ENCODE data around the gene ALDH1A2.
"Not testable (repeated sequence)": the region's sequence is repeated elsewhere in the genome, so short reads cannot be mapped to it uniquely, and the experiment has no call there.

ALDH1A2 gene

GRCh38 chr15:58014040-58014439 is 51.5 kb downstream of the ALDH1A2 start:
- DNase-seq (ENCODE audit: extremely low spot score, insufficient read length, low read depth): no peak
- no peak for FAIRE-seq

GRCh38 chr15:58010983-58011382 is 54.5 kb downstream of the ALDH1A2 start:
- DNase-seq (ENCODE audit: extremely low spot score, insufficient read length, low read depth) (no peak), FAIRE-seq (no peak)

- FAIRE-seq (no peak), DNase-seq (ENCODE audit: extremely low spot score, insufficient read length, low read depth) (no peak)
These were observed 61.7 kb downstream of the ALDH1A2 start for GRCh38 chr15:58003810-58004209.

- FAIRE-seq (no peak), DNase-seq (ENCODE audit: extremely low spot score, insufficient read length, low read depth) (no peak)
These were observed 63.0 kb downstream of the ALDH1A2 start for GRCh38 chr15:58002338-58003126.

GRCh38 chr15:57999699-58000098 is 65.8 kb downstream of the ALDH1A2 start:
- FAIRE-seq; DNase-seq (ENCODE audit: extremely low spot score, insufficient read length, low read depth): not testable (repeated sequence)

- DNase-seq (ENCODE audit: extremely low spot score, insufficient read length, low read depth) (no peak), FAIRE-seq (no peak)
These were observed 69.0 kb downstream of the ALDH1A2 start for GRCh38 chr15:57996561-57996960.

GRCh38 chr15:57994221-57995049 is 71.1 kb downstream of the ALDH1A2 start:
- FAIRE-seq (no peak), DNase-seq (ENCODE audit: extremely low spot score, insufficient read length, low read depth) (no peak)

GRCh38 chr15:57993409-57994145 is 71.9 kb downstream of the ALDH1A2 start:
- DNase-seq (ENCODE audit: extremely low spot score, insufficient read length, low read depth): no peak
- FAIRE-seq: no peak

GRCh38 chr15:57992761-57993355 is 72.7 kb downstream of the ALDH1A2 start:
- FAIRE-seq: no peak
- DNase-seq (ENCODE audit: extremely low spot score, insufficient read length, low read depth): no peak

GRCh38 chr15:57973534-57973933 is 92.0 kb downstream of the ALDH1A2 start:
- DNase-seq (ENCODE audit: extremely low spot score, insufficient read length, low read depth) (no peak), FAIRE-seq (no peak)

GRCh38 chr15:57972864-57973263 is 92.6 kb downstream of the ALDH1A2 start:
- DNase-seq (ENCODE audit: extremely low spot score, insufficient read length, low read depth) (no peak), FAIRE-seq (no peak)

- no peak for FAIRE-seq
- DNase-seq (ENCODE audit: extremely low spot score, insufficient read length, low read depth): no peak
These were observed 95.5 kb downstream of the ALDH1A2 start for GRCh38 chr15:57969996-57970395.

- FAIRE-seq (no peak), DNase-seq (ENCODE audit: extremely low spot score, insufficient read length, low read depth) (no peak)
These were observed 96.2 kb downstream of the ALDH1A2 start for GRCh38 chr15:57969355-57969754.

- no peak for DNase-seq (ENCODE audit: extremely low spot score, insufficient read length, low read depth)
- no peak for FAIRE-seq
These were observed 102.6 kb downstream of the ALDH1A2 start for GRCh38 chr15:57962887-57963286.

- no peak for FAIRE-seq
- DNase-seq (ENCODE audit: extremely low spot score, insufficient read length, low read depth): no peak
These were observed 103.6 kb downstream of the ALDH1A2 start for GRCh38 chr15:57961919-57962318.

- DNase-seq (ENCODE audit: extremely low spot score, insufficient read length, low read depth) (no peak), FAIRE-seq (no peak)
These were observed 108.4 kb downstream of the ALDH1A2 start for GRCh38 chr15:57957113-57957512.

GRCh38 chr15:57953874-57954273 is 111.6 kb downstream of the ALDH1A2 start:
- FAIRE-seq: no peak
- no peak for DNase-seq (ENCODE audit: extremely low spot score, insufficient read length, low read depth)

- DNase-seq (ENCODE audit: extremely low spot score, insufficient read length, low read depth) (no peak), FAIRE-seq (no peak)
These were observed 114.1 kb downstream of the ALDH1A2 start for GRCh38 chr15:57951328-57951932.

GRCh38 chr15:57950381-57950946 is 115.0 kb downstream of the ALDH1A2 start:
- FAIRE-seq: no peak
- DNase-seq (ENCODE audit: extremely low spot score, insufficient read length, low read depth): no peak

Data from GM18507 (cell line).